ENCODE results near the gene MTIF3.

Gene MTIF3, protein sequence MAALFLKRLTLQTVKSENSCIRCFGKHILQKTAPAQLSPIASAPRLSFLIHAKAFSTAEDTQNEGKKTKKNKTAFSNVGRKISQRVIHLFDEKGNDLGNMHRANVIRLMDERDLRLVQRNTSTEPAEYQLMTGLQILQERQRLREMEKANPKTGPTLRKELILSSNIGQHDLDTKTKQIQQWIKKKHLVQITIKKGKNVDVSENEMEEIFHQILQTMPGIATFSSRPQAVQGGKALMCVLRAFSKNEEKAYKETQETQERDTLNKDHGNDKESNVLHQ

DNA sequence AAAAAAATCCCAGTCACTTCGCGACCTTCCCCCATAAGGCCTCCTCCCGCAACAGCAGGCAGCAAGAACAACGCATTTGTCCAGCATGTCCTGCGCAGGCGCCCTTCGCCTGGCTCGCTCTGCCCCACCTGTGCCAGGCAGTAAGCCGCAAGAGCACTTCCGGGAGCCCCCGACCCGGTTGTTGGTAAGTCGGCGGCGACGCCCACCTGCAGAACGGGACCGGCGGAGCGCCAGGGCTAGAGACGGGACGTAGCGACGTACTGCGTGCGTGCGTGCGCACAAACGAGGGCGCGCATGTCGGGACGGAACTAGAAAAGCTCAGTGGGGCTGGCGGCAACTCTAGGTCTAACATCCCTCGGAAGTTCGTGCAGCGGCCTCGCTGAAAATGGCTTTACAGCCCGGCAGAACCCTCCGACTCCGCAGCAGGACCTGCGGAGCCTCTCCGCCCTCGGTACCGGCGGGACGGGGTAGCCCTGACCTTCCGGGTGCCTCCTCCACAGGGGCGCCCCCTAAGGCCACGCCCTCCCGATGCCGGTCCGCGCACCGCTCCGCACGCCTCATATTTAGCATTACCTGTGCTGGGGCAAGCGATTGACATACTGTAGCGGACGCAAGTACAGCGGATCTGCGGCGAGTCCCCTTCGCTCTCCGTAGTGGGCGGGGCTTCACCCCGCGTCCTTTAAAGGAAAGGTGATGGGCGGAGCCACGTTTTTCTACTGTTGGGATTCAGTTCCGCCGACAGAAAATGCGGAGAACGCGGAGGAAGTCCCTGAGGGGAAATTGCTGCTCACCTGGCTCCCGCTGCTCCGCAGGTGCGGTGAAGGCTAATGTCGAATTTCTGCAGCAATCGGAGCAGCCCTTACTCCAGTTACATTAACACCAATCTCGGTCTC, at the start of gene MTIF3:
MTIF3 (minus strand) TSS at position 629 of the 893 bp plus-strand sequence. CDS start 10,116 bp downstream, outside the sequence.
- peak; percentile 96 to 97 for DNase-seq

DNA sequence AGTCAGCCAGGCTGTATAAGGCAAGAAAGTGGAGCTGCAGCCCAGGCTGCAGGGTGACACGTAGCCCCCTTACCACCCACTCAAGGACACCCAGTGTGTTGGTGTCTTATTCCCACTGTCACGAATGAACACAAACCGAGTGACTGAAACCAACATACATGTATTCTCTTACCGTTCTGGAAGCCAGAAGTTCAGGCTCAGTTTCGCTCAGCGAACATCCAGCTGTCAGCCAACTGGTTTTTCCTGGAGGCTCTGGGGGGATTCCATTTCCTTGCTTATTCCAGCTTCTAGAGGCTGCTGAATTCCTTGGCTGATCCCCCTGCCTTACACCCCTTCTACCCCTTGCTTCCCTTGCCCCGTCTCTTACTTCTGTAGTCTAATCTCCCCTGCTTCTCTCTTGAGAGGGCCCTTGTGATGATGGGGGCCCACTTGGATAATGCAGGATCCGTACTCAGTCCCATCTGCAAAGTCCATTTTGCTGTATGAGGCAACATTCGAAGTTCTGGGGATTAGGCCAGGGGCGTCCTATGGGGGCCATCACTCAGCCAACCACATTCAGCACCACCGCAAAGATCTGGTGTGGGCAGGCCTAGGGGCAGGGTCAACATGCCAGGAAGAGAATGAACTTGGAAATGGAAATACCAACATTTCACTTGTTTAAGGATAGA, 47.3 kb upstream of the MTIF3 start:
- no peak for DNase-seq

DNA sequence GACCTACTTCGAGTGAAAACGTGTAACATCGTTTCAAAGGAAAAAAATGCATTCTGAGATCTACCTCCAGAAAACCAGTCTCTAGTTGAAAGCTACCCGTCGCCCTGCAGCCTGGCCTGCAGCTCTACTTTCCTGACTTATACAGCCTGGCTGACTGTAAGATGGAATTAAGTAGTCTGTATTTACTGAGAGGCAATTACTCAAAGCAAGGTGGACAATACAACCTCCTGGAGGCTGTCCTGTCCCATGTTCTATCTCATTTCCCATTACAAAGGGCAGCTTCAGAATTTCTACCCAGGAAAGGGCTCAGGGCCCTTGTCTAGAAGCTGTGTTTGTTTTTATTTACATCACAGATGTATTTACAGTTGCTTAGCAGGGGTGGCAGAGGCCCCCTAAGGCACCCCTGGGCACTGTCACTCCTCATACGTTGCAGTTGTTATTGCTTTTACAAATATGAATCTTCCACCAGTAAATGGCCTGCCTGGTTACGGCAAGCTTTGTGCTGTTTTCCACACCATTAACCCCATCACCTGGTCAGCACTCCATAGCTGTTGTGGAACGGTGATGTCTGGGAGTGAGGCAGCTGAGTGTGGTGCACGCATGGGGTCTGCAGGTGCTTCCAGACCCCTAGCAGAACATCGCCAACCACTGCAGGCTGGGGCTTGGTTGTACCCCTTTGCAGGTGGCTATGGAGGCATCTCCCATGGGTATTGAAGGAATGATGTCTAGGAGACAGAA, 46.3 kb upstream of the MTIF3 start:
- no peak for DNase-seq

DNA sequence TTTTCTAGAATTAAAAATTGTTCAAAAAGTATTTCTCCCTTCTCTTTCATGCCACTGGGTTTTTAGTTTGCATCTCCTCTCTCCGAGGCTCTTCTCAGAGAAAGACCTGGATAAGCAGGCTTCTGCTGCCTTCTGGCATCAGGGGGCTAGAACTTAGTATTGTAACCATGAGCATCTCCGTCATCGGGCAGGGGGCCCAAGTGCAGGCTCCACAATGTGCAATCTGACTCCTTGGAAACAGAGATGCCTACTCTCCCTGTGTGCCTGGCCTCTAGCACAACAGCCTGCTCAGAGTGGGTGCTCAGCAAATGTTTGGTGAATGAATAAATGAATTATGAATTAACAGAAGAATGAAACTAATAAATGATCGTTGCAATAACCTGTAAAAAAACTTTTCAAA, 45.6 kb upstream of the MTIF3 start:
- DNase-seq = no peak

DNA sequence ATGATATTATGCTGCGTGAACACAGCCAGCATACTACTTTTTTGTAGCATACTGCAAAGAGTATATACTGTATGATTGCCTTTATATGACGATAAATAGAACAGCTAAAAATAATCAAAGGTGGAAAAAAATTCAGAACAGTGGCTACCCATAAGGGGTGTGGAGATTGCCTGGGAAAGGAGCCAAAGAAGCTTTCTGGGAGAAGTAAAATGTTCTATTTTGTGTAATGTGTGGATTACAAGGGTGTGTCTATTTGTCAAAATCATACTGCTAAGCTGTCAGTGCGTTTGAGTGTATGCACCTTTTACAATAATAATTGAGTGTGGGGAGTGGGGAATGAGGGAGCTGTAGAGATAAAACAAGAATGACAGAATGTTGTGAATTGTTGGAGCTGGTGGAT, 45.2 kb upstream of the MTIF3 start:
- no peak for DNase-seq

DNA sequence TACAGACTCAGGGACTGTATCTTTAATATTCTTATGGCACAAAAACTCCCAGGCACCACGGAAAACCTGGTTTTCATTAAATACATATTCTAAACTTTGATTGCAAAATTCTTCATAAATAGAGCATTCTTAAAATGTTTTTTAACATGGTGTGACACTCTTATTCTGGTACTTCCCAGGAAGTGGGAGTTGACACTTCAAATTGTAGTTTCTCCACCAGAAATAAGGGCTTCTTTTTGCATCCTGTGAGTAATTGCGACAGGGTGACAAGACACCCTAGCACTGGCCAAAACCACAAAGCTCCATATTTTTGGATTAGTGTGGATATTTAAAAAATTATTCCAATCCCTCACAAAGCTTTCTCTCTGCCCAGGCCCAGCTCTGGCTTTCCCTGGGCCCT, 43.6 kb upstream of the MTIF3 start:
- DNase-seq = no peak

DNA sequence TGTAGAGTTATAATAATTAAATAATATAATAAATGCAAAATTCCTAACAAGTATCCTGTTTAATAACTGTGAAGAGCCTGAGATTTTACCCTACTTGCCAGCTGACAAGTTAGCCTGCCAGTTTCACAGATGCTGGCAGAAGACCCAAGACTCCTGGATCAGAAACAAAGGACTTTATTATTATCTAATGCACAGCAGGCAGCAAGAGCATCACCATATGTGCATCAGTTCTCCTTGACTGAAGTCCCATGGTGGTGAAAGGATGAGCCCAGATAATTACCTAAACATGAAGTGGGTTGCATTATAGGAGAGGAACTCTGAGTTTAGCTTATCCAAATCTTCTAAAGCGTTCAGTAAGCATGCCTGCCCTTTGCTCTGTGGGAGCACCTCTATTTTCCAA, 39.1 kb upstream of the MTIF3 start:
- DNase-seq = no peak

DNA sequence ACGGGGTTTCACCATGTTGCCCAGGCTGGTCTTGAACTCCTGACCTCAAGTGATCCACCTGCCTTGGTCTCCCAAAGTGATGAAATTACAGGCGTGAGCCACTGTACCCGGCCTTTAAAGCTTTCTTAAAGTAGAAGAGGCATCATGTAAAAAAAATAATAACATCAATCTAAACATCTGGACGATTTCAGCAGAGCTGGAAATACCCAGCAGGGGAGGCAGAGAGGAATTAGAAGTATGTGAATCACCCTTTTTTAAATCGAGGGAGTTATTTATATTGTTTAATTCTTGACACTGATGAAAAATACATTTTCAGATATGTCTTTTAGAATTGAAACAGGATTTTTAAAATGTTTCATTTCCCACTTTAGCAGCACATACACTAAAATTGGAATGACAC, 37.4 kb upstream of the MTIF3 start:
- DNase-seq = no peak

DNA sequence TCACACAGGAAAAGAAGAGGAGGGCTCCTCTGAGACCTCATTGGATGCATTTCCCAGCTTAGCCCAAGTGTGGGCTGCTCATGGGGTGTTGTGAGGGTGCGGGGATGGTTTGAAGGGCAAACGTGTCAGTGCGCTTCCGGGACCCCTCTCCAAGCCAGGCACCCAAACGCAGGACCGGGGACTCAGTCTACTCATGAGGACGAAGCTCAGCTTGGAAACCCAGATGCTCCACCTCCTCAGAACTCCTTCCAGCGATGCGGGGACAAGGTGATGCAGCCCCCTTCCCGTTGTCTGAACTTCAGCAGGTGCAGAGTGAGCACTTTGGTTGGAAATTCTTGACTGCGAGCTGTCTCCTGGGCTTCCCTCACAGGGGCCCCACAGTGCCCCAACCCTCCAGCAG, 33.1 kb upstream of the MTIF3 start:
- no peak for DNase-seq

DNA sequence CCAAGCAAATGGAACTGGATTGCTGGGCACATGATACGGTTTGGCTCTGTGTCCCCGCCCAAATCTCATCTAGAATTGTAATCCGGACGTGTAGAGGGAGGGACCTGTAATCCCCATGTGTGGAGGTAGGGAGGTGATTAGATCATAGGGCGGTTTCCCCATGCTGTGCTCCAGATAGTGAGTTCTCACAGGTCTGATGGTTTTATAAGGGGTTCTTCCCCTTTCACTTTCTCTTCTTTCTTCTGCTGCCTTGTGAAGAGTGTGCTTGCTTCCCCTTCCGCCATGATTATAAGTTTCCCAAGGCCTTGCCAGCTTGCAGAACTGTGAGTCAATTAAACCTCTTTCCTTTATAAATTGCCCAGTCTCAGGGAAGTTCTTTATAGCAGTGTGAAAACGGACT, 32.6 kb upstream of the MTIF3 start:
- DNase-seq = no peak

DNA sequence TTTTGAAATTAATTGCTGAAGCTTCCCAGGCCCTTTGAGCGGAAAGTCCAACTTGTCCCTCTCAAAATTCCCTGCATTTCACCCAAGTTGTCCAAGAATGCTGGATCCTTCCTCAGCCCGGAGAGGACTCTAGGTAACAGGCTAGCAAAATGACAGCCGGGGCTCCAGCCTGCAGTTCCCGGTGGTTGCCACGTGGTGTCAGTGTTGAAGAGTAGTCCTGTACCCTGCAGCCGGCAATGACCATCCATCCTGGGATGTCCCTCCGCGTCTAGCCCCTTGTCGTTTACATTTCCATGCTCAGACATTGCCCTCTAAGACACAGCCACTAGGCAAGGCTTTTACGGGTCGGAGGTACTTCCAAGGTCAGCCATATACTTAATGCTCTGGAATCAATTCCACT, 31.4 kb upstream of the MTIF3 start:
- peak; percentile 52 to 66 for DNase-seq

DNA sequence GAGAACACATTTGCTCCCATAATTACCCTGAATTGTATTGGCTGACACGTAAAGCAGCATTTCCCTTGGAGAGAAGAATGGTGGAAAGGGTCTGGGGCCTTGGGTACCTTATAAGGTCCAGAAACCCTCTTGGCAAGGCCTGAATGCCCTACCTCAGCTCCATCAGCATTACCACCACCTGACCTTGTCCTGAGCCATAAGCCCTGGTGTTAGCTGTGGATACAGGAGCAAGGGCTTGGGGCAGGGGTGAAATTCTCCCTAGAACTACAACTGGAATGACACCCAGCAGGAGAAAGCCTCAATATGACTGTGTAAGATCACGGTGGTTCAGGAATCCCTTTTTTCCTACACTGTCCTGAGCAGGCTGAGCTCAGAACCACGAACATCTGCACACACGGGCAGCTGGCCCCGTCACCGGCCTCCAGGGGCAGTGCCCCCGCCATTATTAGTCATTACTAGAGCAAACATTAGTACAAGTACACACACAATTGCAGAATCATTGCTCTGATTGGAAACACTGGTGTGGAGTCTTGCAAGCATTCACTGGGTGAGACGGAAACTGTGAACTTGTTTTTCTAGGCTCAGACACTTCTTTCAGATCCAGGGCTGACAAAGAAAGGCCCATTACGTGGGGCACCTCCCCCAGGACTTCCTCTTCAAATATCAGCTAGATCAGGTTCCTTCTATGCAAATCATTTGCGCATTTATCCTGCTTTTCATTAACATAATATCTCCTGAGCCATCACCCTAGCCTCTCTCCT, 26.8 kb upstream of the MTIF3 start:
- peak in 1 of 2 experiments; percentile 25 for DNase-seq

DNA sequence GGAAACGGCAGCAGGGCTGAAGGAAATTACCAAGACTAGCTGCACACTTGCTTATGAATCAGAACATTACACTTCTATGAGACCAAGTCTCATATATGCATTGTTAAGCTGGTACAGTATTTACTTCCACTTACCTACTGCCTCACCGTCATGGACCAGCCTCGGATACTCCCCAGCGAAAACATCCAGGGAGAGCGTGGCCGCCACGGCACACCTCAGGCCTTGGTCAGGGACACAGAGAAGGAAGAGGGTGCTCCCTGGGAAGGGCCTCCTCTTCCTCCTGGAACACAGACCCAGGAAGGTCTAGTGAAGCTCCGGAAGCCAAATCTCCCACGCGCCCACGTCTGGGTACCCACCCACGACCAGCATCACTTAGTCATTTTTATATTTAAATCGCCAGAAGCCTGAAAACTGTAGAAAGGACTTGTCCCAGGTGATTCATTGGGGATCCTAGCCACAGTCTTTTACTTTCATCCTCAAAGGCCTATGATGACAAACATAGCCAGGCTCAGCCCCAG, 24.4 kb upstream of the MTIF3 start:
- DNase-seq = no peak

DNA sequence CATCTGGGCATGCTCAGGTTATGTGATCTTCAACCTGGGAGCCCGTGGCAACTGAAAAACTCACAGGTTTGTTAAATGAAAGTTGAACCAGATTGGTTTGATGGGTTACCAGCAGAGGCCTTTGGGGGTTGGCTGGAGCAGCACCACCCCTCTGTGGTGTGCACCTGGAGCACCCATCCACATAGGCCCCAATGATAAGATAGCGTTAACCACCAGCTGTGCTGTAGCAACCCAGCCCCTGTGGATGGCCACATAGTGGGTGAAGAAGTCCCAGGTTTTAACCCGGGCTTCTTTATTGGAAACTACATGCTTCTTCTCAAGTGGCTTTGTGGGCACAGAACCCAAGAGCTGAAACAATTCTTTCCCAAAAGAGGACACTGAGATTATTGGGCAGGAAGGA, 22.6 kb upstream of the MTIF3 start:
- no peak for DNase-seq

DNA sequence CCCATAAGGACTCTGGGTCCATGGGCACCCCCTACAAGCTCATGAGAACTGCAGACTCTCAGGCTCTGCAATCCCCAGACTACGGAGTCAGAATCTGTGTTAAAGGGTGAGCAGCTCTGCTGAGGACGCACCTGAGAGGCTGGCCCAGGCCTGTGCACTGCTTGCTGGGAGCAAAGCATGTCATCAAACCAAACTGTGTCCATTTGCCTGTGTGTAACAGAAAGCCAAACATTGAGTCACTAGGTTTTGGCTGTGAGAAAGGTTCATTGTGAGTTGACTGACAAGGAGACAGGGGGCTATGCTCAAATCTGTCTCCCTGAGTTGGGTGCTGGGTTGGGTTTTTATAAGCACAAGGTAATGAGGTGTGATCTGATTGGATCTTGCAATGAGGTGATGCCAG, 22.1 kb upstream of the MTIF3 start:
- no peak for DNase-seq

DNA sequence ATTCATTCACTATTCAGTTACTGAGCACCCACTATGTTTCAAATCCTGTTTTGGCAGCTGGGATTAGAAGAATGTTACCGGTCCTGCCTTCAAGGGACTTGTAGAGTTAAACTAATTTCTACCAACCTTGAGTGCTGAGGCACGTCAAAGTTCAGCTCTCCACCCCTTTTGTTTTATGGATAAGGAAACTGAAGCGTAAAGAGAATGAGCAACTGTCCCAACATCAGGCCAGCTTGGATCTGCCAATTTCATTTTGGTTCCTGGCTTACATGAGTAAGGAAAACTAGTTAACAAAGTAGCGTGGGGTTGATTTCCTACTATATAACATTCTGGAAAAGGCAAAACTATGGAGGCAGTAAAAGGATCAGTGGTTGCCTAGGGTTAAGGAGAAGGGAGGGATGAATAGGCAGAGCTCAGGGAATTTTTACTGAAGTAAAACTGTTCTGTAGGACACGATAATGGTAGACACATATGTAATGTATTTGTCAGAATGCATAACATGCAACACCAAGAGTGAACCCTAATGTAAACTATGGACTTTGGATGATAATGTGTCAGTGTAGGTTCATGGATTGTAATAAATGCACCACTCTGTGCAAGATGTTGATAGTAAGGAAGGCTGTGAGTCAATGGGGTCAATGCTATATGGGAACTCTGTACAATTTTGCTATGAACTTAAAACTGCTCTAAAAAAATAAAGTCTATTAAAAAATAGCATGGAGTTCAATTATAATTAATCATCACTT, 19.9 kb upstream of the MTIF3 start:
- DNase-seq = no peak

DNA sequence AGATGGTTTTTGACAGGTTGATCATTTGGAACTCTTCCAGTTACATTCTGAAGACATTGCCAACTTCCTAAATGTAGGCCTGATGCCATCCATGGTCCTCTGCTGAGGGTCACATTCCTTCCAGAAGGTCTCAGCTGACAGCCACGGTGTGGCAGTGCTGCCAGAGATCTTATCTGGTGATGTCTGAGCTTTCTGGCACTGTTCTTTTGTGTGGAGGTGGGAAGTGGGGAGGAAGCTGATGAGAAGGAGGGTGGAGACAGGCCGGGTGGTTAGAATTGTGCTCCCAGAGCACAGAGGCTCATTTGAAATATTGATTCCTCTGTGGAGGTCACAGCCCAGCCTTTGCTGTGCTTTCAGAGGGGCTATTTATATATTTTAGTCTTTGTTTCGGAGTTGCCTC, 16.1 kb upstream of the MTIF3 start:
- no peak for DNase-seq

DNA sequence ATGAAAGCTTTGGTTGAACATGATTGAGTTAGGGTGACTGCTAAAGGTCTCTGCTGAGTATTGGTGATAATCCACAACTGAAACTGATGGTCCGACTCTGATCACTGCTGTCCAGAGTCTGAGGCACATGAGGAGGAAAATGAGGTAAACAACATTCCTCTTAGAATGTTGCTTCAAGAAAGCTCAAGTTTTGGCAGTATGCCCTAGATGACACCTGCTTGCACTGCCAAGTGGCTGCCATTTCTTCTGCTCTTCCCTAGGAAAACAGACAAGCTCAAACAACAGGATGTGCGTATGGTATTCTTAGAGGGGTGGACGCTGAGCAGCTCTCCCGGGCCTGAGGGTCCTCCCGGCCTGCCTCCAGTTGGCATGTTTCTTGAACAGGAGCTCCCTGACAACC, 15.2 kb upstream of the MTIF3 start:
- DNase-seq = no peak

DNA sequence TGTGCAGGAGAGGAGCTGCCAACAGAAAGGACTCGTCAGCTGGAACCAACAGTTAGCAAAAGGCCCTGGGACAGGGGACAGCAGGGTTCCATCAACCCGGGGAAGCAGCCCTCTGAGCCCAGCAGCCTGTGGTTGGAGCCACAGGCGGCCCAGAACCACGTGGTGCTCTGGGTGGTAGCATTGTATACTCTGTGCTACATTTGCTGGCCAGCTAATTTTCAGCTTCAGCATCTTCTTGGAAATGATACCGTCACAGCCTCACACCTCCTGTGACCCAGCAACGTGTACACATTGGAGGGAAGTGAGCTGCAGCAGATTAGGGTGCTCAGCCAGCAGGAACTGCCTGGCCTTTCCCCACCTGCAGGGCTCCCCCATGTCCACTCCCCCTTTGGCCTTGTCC, 13.1 kb upstream of the MTIF3 start:
- DNase-seq = no peak

DNA sequence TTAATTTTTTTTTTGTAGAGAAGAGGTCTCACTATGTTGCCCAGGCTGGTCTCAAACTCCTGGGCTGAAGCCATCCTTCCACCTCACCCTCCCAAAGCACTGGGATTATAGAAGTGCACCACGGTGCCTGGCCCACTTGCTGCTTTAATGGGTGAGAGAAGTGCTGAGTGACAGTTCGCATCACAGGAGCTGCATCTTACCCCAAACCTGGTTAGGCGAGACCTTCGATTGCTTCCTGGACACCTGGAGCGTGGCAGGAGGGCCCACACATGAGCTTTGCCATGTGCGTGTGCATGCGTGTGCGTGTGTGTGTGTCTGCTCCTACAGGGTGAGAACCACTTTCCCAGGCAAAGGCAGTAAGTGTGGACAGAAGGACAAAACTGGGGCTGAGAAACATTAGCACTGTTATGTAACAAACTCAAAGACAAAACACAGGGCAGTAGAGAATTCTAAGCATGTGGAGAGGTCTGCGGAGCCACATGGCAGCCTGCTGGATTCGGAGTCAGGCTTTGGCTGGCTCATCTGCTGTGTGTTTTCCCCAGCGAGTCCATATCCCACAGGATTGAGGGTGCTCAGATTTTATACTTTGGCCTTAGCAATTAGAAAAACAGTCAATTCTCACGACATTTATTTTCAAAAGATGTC, 11.7 kb upstream of the MTIF3 start:
- DNase-seq = no peak

DNA sequence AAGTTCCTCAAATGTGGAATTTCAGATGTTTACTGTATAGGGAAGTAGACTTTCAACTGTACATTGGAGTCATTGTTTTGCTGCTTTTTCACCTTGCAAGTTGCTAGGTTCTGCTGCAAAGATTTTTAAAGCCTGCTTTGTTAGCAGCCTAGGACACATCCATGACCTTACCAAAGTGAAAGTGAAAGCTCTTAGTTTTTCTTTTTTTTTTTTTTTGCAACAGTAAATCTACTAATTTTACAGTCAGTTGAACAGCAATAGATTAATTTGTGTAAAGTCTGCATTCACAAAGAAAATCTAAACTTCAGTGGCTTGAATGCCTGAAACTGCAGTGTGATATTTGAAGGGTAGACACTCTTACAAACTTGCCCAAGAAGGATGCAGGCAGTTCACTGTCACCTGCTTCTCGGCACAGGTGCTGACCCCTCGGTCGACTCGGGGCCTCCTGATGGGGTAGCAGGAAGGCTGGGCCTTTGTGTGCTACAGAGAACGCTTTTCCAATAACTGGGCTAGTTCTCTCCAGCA, 5.0 kb upstream of the MTIF3 start:
- peak; percentile 48 to 49 for DNase-seq

All from activated T-cell treated with anti-CD3 and anti-CD28 coated beads, Interleukin-2, amount 50 U/mL, for 48 hours (primary cell).